ENCODE measurements around the gene SLC35A1.

Gene SLC35A1

DNA sequence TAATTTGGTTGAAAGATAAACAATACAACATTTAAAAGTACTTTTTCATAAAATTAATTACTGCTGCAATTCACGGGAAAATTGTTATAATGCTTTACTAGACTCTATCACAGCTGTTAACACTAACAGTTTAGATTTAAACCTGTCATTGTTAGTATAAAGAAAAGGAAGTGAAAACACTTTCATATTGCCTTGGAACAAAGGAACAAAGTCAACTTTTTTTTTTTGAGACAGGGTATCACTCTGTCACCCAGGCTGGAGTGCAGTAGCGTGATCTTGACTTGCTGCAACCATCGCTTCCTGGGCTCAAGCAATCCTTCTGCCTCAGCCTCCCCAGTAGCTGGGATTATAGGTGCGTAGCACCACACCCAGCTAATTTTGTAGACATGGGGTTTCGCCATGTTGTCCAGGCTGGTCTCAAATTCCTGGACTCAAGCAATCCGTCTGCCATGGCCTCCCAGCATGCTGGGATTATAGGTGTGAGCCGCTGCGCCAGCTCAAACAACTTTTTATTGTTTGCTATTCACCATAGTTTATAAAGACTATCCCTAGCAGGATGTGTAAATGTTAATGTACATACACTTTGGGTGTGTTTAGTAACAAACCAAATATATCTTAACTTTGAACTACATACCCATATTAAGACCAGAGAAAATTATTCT is 22.1 kb downstream of the SLC35A1 start:
- H3K4me3 ChIP-seq (ENCODE audit: low read depth, low read length): no peak overlapping the region
- TF ChIP-seq, protein P1, sequence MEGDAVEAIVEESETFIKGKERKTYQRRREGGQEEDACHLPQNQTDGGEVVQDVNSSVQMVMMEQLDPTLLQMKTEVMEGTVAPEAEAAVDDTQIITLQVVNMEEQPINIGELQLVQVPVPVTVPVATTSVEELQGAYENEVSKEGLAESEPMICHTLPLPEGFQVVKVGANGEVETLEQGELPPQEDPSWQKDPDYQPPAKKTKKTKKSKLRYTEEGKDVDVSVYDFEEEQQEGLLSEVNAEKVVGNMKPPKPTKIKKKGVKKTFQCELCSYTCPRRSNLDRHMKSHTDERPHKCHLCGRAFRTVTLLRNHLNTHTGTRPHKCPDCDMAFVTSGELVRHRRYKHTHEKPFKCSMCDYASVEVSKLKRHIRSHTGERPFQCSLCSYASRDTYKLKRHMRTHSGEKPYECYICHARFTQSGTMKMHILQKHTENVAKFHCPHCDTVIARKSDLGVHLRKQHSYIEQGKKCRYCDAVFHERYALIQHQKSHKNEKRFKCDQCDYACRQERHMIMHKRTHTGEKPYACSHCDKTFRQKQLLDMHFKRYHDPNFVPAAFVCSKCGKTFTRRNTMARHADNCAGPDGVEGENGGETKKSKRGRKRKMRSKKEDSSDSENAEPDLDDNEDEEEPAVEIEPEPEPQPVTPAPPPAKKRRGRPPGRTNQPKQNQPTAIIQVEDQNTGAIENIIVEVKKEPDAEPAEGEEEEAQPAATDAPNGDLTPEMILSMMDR (IDR thresholded peaks at IDR 0.05; ENCODE audit: low read depth, low read length): no peak

DNA sequence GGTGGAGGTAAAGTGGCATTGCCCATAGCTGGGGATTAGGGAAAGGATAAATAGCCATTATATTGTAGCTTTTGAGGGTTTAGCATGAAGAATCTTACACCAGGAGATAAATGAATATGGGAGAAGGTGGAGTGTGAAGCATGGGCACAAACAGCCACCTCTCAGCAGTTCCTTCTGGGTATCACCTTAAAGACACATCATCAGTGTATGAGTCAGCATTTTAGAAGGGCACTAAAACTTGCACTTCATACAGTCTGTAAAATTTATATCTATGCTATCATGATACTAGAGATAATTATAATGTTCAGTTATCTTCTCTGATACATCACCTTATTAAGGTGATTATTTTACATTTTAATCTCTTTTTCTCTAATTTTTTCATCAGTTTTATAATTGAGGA is 25.3 kb downstream of the SLC35A1 start:
- no peak overlapping the region for H3K4me3 ChIP-seq (ENCODE audit: low read depth, low read length)
- TF ChIP-seq, protein P1 (IDR thresholded peaks at IDR 0.05; ENCODE audit: low read depth, low read length): no peak

DNA sequence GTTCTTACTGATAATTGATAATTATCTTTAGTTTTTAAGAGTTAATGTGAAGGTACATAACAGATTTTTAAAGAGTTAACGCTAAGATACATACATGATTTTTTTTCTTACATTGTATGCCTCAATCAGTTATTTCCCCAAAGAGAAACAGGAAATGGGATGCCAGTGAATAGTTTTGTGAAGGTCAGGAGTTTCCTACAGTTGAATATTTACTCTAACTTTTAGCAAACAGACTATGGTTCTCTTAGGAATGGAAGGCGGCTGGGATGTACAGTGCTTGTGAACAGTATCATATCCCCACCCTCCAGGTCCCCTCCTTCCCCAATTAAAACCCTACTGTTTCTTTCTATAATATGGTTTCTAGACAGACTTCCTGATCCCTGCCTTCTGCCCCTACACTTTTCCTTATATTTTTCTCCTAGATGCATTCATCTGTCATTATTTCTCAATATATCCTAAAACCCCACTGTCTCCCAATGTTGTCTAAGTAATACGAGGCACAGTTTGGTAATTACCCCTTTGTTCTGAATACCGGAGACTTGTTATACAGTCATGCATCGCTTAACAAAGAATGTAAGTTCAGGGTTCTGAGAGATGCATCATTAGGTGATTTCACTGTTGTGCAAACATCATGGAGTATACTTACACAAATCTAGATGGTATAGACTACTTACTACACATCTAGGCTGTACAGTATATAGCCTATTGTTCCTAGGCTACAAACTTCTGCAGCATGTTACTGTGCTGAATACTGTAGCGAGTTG is 29.2 kb downstream of the SLC35A1 start:
- TF ChIP-seq, protein P1 (IDR thresholded peaks at IDR 0.05; ENCODE audit: low read depth, low read length): no peak
- H3K4me3 ChIP-seq (ENCODE audit: low read depth, low read length): no peak overlapping the region

DNA sequence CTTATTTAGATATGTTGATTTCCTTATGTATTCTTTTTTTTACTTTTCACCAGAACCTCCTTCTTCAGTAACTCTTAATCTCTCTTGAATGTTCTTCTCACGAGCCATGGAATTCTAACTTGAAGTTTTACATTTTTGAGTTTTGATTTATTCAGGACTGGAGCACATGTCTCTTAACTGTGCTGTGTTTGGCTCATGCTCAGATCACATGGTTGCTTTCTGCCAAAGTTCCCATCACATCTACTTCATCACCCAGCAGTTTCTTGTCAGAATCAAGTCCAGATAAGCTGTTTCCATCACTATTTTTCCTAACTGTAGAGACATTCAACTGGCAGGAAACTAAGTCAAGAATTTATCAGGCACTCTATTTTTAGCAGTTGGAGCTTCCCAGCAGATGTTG is 31.7 kb downstream of the SLC35A1 start:
- H3K4me3 ChIP-seq (ENCODE audit: low read depth, low read length): no peak overlapping the region
- TF ChIP-seq, protein P1 (IDR thresholded peaks at IDR 0.05; ENCODE audit: low read depth, low read length): no peak

DNA sequence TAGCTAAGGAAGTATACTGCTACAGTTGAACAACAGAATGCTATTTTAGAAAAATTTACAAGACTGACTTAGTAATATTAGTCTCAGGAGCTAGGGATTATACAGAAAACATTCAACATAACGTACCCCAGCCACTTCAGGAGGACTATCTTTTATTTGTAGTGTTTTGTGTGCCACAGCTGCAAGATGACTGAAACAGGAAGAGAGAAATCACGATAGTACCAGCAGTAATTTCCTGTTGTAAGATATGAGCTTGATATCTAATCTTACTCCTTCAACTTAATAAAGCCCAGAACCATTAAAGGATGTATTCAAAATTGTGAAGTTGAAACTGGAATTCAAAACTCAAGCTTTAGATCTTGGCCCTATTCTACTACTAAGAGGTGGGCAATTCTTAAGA is 42.1 kb downstream of the SLC35A1 start:
- TF ChIP-seq, protein P1 (IDR thresholded peaks at IDR 0.05; ENCODE audit: low read depth, low read length): no peak
- H3K4me3 ChIP-seq (ENCODE audit: low read depth, low read length): no peak overlapping the region

DNA sequence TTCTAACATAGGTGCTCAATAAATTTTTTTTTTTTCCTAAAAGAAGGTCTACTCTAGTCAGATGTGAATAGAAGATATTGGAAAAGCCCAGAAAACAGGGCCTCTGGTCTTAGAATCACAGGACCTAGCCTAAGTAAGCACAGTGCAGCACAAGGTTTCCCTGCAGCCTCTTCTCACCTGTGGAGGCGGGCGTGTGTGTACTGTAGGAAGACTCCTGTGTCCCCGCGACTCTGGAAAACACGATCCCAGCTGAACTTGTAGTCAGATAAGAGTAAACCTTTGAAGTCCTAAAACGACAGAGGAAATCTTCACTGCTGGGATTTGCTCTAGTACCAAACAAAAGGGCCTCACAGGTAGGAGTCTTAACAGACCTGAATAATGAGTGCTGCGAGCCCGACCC is 45.7 kb downstream of the SLC35A1 start:
- no peak overlapping the region for H3K4me3 ChIP-seq (ENCODE audit: low read depth, low read length)
- TF ChIP-seq, protein P1 (IDR thresholded peaks at IDR 0.05; ENCODE audit: low read depth, low read length): no peak

DNA sequence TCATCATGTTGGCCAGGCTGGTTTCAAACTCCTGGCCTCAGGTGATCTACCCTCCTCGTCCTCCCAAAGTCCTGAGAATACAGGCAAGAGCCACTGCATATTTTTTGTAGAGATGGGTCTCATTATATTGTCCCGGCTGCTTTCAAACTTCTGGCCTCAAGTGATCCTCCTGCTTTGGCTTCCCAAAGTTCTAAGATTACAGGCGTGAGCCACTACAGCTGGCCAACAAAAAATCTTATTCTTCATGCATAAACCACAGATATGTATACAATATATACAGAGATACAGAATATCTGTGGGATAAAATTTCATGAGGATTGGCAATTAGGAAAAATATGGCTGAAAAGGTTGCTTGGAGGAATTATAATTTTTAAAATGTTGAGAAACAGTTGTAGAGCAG is 49.9 kb downstream of the SLC35A1 start:
- TF ChIP-seq, protein P1 (IDR thresholded peaks at IDR 0.05; ENCODE audit: low read depth, low read length): no peak
- H3K4me3 ChIP-seq (ENCODE audit: low read depth, low read length): no peak overlapping the region

Data from WI38 (cell line).